GM06990 (cell line): ENCODE measurements around the gene SCRG1.

ENCODE experiments used
- DNase-seq: peaks from one replicate; pipeline ENCODE4 v3.0.0-alpha.2; 2011; ENCODE audit not compliant: insufficient read length; ENCODE audit errors: extremely low read depth
- H3K27me3 ChIP-seq: replicated peaks from 2 replicates; pipeline ENCODE4 v1.6.0; 2011; ENCODE audit warnings: low read length; ENCODE audit not compliant: control insufficient read depth, insufficient read depth
- H3K36me3 ChIP-seq: 2 replicates; pipeline ENCODE4 v1.5.1; 2011; ENCODE audit warnings: low read length; ENCODE audit not compliant: control insufficient read depth, insufficient read depth
- H3K4me3 ChIP-seq: replicated peaks from 2 replicates; pipeline ENCODE4 v1.5.1; 2011; ENCODE audit warnings: low read depth, mild to moderate bottlenecking, control low read depth, low read length
- TF ChIP-seq, protein P1 (sequence below): IDR thresholded peaks from 2 replicates; pipeline ENCODE4 v1.5.1; 2011; ENCODE audit warnings: low read length, control low read depth, mild to moderate bottlenecking, inconsistent platforms; ENCODE audit not compliant: insufficient read depth, poor library complexity, severe bottlenecking

SCRG1 gene

DNA sequence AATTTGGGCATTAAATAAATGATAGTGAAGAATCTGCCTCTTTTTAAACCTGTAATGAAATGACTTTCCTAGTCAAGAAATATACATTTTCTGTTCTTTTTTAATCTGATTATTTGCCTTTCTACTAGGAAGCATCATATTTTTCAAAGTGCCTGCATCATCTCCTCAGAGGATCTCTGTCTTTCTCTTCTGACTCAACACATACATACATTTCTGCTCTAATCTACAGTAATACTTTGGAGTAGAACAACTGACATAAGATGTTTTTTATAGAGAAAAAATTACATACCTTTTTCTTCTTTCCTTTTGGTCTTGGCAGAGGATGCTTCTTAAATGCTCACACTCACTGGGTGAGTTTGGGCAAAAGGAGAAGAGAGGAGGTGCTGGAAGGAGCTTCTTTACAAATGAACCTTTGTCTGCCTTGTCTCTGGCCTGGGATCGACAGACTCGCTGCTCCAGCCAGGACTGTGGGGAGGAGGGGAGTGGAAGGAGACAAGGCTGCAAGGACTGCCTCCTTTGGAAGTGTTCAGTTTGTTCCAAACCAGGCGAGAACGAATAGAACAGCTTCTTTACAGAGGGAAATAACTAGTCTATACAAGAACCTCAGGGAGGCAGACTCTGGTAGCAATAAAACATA, at the start of gene SCRG1:
SCRG1 (minus strand) TSS at position 338 of the 637 bp plus-strand sequence. CDS start 7,702 bp downstream, outside the sequence.
- no peak for DNase-seq

DNA sequence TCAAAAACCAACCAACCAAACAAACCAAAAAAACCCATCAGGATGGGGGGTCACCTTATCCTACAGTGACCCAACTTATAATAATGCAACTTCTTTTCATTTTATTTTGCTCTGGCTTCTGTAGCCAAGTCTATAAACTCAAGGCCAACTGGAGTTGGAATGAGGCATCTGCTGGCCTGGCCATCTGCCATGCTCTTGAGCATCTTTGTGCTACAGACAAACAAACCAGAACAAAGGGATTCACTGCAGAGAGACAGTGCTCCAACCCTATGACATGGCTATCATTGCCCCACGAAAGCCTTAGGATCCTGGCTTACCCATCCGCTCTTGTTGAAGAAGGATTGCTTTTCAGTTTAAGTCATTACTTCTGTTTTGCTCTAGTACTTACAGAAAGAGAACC, 49.2 kb upstream of the SCRG1 start:
- Histone ChIP-seq H3K36me3 (no peaks in the 10 kb centered on the region), H3K27me3 (no peaks in the 10 kb centered on the region), H3K4me3 (no peak overlapping the region)
- DNase-seq = no peak
- TF ChIP-seq, protein P1, sequence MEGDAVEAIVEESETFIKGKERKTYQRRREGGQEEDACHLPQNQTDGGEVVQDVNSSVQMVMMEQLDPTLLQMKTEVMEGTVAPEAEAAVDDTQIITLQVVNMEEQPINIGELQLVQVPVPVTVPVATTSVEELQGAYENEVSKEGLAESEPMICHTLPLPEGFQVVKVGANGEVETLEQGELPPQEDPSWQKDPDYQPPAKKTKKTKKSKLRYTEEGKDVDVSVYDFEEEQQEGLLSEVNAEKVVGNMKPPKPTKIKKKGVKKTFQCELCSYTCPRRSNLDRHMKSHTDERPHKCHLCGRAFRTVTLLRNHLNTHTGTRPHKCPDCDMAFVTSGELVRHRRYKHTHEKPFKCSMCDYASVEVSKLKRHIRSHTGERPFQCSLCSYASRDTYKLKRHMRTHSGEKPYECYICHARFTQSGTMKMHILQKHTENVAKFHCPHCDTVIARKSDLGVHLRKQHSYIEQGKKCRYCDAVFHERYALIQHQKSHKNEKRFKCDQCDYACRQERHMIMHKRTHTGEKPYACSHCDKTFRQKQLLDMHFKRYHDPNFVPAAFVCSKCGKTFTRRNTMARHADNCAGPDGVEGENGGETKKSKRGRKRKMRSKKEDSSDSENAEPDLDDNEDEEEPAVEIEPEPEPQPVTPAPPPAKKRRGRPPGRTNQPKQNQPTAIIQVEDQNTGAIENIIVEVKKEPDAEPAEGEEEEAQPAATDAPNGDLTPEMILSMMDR = no peak

More for the DNA sequence above, at the start of gene SCRG1:
- H3K4me3 ChIP-seq = no peak within 1 kb of the TSS
- H3K36me3 ChIP-seq = no peaks in the 10 kb centered on the region
- TF ChIP-seq, protein P1 = no peak
- H3K27me3 ChIP-seq = no peaks in the 10 kb centered on the region

DNA sequence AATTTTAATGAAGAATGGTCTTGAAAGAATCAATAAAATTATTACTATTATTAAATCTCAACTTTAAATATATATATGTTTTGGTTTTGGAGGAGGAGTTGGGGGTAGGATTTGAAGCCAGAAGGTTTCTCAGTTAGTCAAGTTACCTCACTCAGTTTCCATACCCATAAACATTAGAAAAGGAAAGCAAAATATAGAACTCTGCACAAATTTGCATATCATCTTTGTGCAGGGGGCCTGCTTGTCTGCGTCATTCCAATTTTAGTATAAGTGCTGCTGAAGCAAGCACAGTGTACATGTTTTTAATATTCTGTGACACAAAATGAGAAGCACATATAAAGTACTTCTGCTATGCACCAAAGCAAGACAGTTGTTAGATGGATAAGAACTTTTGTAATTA, 47.5 kb upstream of the SCRG1 start:
- DNase-seq = peak; percentile 13
- H3K4me3 ChIP-seq = no peak overlapping the region
- H3K36me3 ChIP-seq = no peaks in the 10 kb centered on the region
- TF ChIP-seq, protein P1 = no peak
- no peaks in the 10 kb centered on the region for H3K27me3 ChIP-seq

DNA sequence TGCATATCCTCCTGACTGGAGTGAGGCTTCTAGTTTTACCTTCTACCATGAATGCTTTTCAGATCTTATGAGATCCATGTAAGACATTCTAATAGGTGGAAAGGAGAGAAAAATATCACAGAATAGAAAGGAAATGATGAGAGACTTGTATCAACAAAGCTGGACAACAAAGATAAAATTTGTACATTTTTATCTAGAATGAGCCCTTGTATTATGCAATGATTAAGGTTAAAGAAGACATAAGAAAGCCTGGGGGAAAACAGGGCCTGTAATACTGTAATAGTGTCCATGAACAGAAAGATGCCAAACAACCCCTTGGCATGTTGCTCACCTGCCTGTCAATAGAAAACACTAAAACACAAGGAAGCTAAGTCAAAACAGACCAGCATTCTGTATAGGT, 44.2 kb upstream of the SCRG1 start:
- H3K36me3 ChIP-seq = no peaks in the 10 kb centered on the region
- DNase-seq = no peak
- TF ChIP-seq, protein P1 = no peak
- H3K4me3 ChIP-seq = no peak overlapping the region
- no peaks in the 10 kb centered on the region for H3K27me3 ChIP-seq

- TF ChIP-seq, protein P1 = no peak
- Histone ChIP-seq H3K27me3 (no peaks in the 10 kb centered on the region), H3K36me3 (no peaks in the 10 kb centered on the region), H3K4me3 (no peak overlapping the region)
- no peak for DNase-seq
These were observed 43.5 kb upstream of the SCRG1 start for GRCh38 chr4:173442223-173442932.
